ENCODE measurements around the gene GADD45A.
"Not testable (repeated sequence)": the region's sequence is repeated elsewhere in the genome, so short reads cannot be mapped to it uniquely, and the experiment has no call there.

GADD45A gene
- 57.2 reads per million, percentile 71 among the genes with 10 or more reads in this experiment for total RNA-seq

DNA sequence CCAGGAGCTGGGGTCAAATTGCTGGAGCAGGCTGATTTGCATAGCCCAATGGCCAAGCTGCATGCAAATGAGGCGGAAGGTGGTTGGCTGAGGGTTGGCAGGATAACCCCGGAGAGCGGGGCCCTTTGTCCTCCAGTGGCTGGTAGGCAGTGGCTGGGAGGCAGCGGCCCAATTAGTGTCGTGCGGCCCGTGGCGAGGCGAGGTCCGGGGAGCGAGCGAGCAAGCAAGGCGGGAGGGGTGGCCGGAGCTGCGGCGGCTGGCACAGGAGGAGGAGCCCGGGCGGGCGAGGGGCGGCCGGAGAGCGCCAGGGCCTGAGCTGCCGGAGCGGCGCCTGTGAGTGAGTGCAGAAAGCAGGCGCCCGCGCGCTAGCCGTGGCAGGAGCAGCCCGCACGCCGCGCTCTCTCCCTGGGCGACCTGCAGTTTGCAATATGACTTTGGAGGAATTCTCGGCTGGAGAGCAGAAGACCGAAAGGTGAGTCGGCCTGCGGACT, at the start of gene GADD45A:
Gene GADD45A, plus strand, starts transcription at position 135 of the 491 bp plus-strand sequence. Its CDS starts 294 bp downstream, at position 429.
- peak; percentile 92 for DNase-seq

DNA sequence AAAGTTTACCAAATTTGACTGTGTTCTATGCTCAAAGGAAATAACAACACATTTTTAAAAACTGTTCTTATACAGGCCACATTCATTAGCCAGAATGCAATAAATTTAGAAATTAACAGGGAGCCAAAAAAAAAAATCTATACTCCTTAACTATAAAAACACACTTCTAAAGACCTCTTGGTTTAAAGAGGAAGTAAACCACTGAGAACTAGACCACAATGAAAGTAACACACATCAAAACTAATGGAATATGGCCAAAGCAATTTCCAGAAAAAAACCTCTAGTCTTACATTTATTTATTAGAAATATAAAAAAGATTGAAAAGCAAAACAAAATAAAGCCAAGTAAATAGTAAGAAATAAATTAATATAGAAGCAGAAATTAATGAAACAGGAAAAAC, 48.9 kb upstream of the GADD45A start:
- DNase-seq = no peak

DNA sequence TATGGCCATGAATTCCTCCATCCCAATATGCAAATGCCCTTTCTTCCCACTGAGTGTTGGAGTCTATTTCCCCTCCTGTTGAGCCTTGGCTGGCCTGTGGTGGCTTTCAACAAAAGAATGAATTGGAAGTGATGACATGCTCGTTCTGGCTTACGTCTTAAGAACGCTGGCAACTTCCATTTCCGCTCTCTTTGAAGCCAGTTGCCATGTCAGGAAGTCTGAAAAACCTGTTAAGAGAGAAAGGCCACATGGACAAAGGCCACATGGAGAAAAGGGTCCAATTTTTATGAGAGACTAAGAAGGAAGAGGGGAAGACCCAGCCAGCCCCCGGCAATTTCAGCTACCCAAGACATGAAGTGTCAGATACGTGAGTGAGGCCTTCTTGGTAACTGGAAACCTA, 45.6 kb upstream of the GADD45A start:
- DNase-seq = no peak

DNA sequence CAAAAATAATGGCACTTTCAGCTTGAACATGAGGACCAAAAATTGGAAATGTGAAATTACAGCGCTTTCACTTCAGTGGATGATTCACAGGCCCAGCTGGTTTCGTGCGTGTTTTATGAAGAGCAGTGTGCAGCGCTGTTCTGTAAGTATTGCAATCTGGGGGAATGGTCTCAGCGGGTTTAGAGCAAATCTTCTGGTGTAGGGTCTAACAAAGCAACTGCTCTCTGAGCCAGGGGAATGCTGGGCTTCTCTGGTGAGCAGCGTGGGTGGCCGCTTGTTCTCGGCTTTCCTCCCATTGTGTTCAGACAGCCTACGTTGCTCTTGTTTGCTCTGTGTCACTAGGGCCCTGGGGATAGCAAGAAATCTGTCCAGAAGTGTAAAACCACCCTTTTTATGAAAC, 42.4 kb upstream of the GADD45A start:
- no peak for DNase-seq

DNA sequence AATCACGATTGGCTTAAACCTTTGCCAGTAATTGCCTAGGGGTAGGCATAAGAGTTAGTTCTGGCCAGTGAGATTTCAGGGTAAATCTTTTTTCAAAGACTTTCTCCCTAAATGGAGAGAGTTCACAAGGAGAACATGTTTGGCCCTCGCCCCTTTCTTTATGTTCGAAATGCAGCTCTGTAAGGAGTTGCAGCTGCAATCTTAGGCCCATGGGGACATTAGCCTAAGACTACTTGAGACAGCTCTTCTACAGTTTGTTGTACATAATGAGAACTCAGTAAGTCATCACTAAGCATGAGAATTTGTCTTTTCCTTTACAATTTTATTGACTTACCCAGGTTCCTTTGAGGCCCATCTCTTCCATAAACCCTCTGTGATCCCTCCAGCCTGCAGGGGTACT, 40.4 kb upstream of the GADD45A start:
- DNase-seq = no peak

GRCh38 chr1:67645495-67646144, 39.4 kb upstream of the GADD45A start:
- no peak for DNase-seq

DNA sequence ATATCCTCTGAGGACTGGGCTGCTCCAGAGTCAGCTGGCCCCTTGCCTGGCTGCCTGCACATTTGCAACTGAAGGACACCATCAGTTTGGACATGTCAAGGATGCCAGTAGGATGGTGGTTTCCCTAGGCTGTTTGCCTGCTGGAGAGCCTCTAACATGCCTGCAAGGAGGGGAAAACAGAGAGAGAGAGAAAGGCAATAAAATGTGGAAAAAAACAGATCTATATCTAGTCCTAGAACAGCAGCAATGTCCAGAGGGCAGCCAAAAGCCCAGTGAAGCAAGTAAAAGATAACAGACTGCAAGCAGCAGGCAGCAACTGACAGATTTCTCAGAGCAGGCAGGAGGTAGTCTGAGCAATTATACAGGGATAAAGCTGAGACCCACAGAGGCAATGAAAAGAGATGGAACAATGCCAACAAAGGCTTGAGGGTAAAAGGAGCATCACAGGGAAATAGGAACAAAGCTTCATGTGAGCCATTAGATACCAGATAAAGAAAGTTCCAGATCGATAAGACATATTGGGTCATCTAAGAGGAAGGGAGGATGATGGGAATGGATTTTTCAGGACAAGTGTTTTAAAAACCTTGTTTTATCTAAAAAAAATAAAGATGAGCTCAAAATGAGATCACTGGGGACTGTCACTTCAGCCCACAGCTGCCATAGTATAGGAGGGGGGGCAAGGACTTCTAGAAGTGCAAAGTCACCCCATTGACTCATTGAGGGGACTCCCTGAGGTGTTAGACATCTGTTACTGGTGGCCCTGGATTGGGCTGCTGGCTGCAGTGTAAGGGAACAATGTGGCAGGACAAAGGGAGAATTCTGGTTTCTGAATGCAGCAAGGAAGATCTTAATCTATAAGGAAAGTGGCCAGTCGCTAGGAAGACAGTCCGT, 38.6 kb upstream of the GADD45A start:
- DNase-seq = no peak

DNA sequence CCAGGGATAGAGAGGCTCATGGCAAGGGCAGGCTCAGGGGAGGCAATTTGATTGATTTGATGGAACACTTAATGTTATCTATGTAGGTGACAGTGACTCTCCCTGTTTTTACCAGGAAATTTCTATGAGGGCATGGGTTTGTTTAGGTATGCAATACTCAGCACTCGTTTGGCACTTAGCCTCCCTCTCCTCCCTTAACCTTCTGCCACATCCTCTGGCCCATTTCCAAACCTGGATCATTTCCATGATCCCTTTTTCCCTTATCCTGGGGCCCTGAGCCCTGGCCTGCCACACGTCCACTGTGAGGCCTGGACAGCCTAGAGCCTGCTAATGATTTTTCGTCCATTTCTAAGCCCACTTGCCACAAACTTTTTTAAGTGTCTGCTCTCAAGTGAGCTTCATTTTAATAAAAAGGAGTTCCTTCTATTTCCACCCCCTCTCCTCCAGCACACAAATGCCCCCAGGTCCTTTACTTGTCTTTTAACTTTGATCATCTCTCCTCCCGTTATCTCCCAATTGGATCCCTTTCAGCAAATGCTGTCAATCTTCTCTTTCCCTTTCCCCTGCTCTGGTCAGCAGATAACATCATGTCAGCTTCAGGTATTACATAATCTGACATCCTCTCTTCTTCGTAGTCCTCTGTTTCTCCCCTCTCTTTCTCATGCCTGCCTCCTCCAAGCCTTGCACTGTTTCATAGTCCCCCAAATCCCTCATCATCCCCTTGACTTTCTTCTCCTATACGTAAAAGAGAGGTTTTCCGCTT, 37.8 kb upstream of the GADD45A start:
- DNase-seq = no peak

- no peak for DNase-seq
These were observed 37.1 kb upstream of the GADD45A start for GRCh38 chr1:67647814-67648358.

GRCh38 chr1:67648582-67649326, 36.2 kb upstream of the GADD45A start:
- DNase-seq = no peak

DNA sequence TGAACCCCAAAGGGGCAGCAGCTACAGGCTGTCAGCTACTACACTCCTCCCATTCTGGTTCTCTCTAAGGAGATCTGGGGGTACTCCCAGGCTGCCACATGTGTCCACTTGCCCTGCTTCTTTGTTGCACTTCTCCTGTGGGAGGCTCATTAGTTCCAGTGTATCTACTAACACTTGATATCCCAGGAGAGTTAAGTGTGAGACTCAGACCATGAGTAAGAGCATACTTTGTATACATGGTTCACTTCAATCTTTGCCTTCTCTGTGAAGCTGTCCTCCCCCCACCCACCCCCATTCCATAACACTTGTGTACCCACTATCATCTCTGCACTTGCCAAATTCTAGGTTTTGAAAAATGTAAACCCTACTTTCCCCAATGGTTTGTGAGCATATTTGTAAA, 34.9 kb upstream of the GADD45A start:
- DNase-seq = no peak

- no peak for DNase-seq
These were observed 34.0 kb upstream of the GADD45A start for GRCh38 chr1:67651031-67651430.

- no peak for DNase-seq
These were observed 32.2 kb upstream of the GADD45A start for GRCh38 chr1:67652800-67653199.

GRCh38 chr1:67653304-67653703, 31.7 kb upstream of the GADD45A start:
- no peak for DNase-seq

GRCh38 chr1:67655581-67655980, 29.4 kb upstream of the GADD45A start:
- no peak for DNase-seq

- DNase-seq = not testable (repeated sequence)
These were observed 27.8 kb upstream of the GADD45A start for GRCh38 chr1:67657152-67657551.

- no peak for DNase-seq
These were observed 25.8 kb upstream of the GADD45A start for GRCh38 chr1:67659229-67659628.

GRCh38 chr1:67662884-67663283, 22.1 kb upstream of the GADD45A start:
- no peak for DNase-seq

GRCh38 chr1:67664048-67664447, 21.0 kb upstream of the GADD45A start:
- no peak for DNase-seq

- DNase-seq = not testable (repeated sequence)
These were observed 19.7 kb upstream of the GADD45A start for GRCh38 chr1:67665307-67665706.

DNA sequence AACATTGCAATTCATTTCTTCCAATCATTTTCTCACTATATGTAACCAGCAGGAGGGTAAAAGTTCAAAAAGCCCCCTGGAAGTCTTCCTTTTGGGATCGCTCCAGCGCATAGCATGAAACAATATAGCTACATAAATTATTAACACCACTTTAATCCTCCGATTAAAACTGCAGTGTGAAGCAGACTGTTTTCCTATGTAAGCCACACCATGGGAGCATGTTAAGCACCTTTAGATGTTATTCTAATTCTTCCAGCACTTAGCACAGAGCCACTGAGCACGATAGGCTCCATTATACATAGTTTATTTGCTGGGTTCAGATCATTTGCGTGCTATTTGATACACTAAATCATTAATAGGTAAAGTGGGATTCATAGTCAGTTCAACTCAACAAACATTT, 18.4 kb upstream of the GADD45A start:
- DNase-seq = no peak

- no peak for DNase-seq
These were observed 16.3 kb upstream of the GADD45A start for GRCh38 chr1:67668660-67669059.

Measured in effector CD4-positive, alpha-beta T cell (primary cell).